ENCODE measurements around the gene COMMD7. TPM values are rescaled to one million over a fixed set of nuclear protein-coding genes. Genes with fewer than 3 reads are reported as not detected.
"Not testable (repeated sequence)": the region's sequence is repeated elsewhere in the genome, so short reads cannot be mapped to it uniquely, and the experiment has no call there.

The COMMD7 gene
- total RNA-seq, 3 donors from 2014 or later, result 29.6 to 37.0 (median 36.6) TPM

GRCh38 chr20:32741151-32741550, 2.1 kb downstream of the COMMD7 start:
- no peaks in the 10 kb centered on the region for H3K9me3 ChIP-seq
- no peak overlapping the region for H3K4me3 ChIP-seq
- H3K36me3 ChIP-seq (ENCODE audit: low read depth), result no peaks in the 10 kb centered on the region
- ATAC-seq (no peak), DNase-seq (no peak)
- TF ChIP-seq CTCF (IDR thresholded peaks at IDR 0.05), result no peak
- intact Hi-C loops (cut with DNase I, micrococcal nuclease), result no loop called here
- peaks cover 16% of the 10 kb centered on the region for H3K4me1 ChIP-seq (ENCODE audit: low read depth)

- DNase-seq, result no peak
Observed at GRCh38 chr20:32737371-32738223, 5.7 kb downstream of the COMMD7 start.

GRCh38 chr20:32731882-32732266, 11.4 kb downstream of the COMMD7 start:
- no peak for TF ChIP-seq CTCF (IDR thresholded peaks at IDR 0.05)

More at GRCh38 chr20:32737371-32738223, 5.7 kb downstream of the COMMD7 start:
- H3K4me1 ChIP-seq (ENCODE audit: low read depth), result peaks cover 18% of the 10 kb centered on the region
- ATAC-seq, result peak; percentile 10
- intact Hi-C loops (cut with DNase I, micrococcal nuclease), result no loop called here
- no peak for TF ChIP-seq CTCF (IDR thresholded peaks at IDR 0.05)
- no peaks in the 10 kb centered on the region for H3K36me3 ChIP-seq (ENCODE audit: low read depth)
- H3K9me3 ChIP-seq, result no peaks in the 10 kb centered on the region
- no peak overlapping the region for H3K4me3 ChIP-seq

GRCh38 chr20:32729334-32729733, 13.9 kb downstream of the COMMD7 start:
- H3K9me3 ChIP-seq; intact Hi-C loops (cut with DNase I, micrococcal nuclease); DNase-seq; ATAC-seq; H3K4me3 ChIP-seq; H3K36me3 ChIP-seq (ENCODE audit: low read depth): not testable (repeated sequence)
- H3K4me1 ChIP-seq (ENCODE audit: low read depth), result peaks cover 12% of the 10 kb centered on the region

More at GRCh38 chr20:32731882-32732266, 11.4 kb downstream of the COMMD7 start:
- H3K9me3 ChIP-seq, result no peaks in the 10 kb centered on the region
- H3K36me3 ChIP-seq (ENCODE audit: low read depth), result no peaks in the 10 kb centered on the region
- no peak overlapping the region for H3K4me3 ChIP-seq
- intact Hi-C loops (cut with DNase I, micrococcal nuclease), result no loop called here
- DNase-seq (no peak), ATAC-seq (peak; percentile 29)
- H3K4me1 ChIP-seq (ENCODE audit: low read depth), result peaks cover 25% of the 10 kb centered on the region

- intact Hi-C loops (cut with DNase I, micrococcal nuclease); ATAC-seq; H3K36me3 ChIP-seq (ENCODE audit: low read depth); H3K4me3 ChIP-seq; DNase-seq; H3K9me3 ChIP-seq: not testable (repeated sequence)
- peaks cover 12% of the 10 kb centered on the region for H3K4me1 ChIP-seq (ENCODE audit: low read depth)
Observed at GRCh38 chr20:32728435-32728834, 14.8 kb downstream of the COMMD7 start.

GRCh38 chr20:32727683-32728082, 15.6 kb downstream of the COMMD7 start:
- intact Hi-C loops (cut with DNase I, micrococcal nuclease), result no loop called here
- H3K4me1 ChIP-seq (ENCODE audit: low read depth), result peaks cover 12% of the 10 kb centered on the region
- DNase-seq (no peak), ATAC-seq (no peak)
- no peak overlapping the region for H3K4me3 ChIP-seq
- TF ChIP-seq CTCF (IDR thresholded peaks at IDR 0.05), result no peak
- no peaks in the 10 kb centered on the region for H3K9me3 ChIP-seq
- H3K36me3 ChIP-seq (ENCODE audit: low read depth), result no peaks in the 10 kb centered on the region
